ENCODE results near the gene TFB2M. TPM values are rescaled to one million over a fixed set of nuclear protein-coding genes. Genes with fewer than 3 reads are reported as not detected.

The TFB2M gene
- total RNA-seq, 2 experiments from 2014 or later, result 7.2 to 13.9 TPM

Other genes with a start within 250 kb of the TFB2M start
- gene SMYD3, start 59.0 kb downstream of the TFB2M start, total RNA-seq, result 10 to 100 TPM; 18.1 to 26.8 TPM
- gene CNST, start 195 bp upstream of the TFB2M start, total RNA-seq, result 10 to 100 TPM; 27.3 to 30.2 TPM
- 10 to 100 TPM; 15.2 to 24.8 TPM for gene SCCPDH, start 158.1 kb upstream of the TFB2M start, total RNA-seq

Data from activated CD8-positive, alpha-beta memory T cell treated with anti-CD3 and anti-CD28 coated beads, Interleukin-2, amount 10 ng/mL, durations not matched to agents 7 days and 5 days (primary cell).